Measurements from ENCODE around the gene ELOVL4. TPM values are rescaled to one million over a fixed set of nuclear protein-coding genes. Genes with fewer than 3 reads are reported as not detected.
A peak's percentile ranks its signal among the peaks of the same experiment; 100 is the strongest.

The ELOVL4 gene
- polyA plus RNA-seq, 3 donors from 2014 or later: 0.34 TPM; not detected in 2

- DNase-seq: peak in 2 of 3 donors; percentile 9 to 11
- no peaks in the 10 kb centered on the region for H3K36me3 Mint-ChIP-seq
- H3K27me3 Mint-ChIP-seq (ENCODE audit: low read depth in 3 of 3): peaks cover 8 to 27% (median 8%) of the 10 kb centered on the region in 3 donors
- H3K9me3 Mint-ChIP-seq: peaks cover 0 to 3% (median 0%) of the 10 kb centered on the region in 6 donors
- H3K4me1 Mint-ChIP-seq: peaks cover 10 to 19% of the 10 kb centered on the region in 2 donors
- H3K27ac Mint-ChIP-seq: peak overlapping the region in 1 of 6 donors; percentile 6
- H3K4me3 Mint-ChIP-seq: peak overlapping the region; percentile 78 to 88 (median 84)
Observed at GRCh38 chr6:79946272-79947190, 822 bp downstream of the ELOVL4 start.

- Mint-ChIP-seq H3K27me3 (ENCODE audit: low read depth in 3 of 3) (peaks cover 10 to 20% (median 12%) of the 10 kb centered on the region in 3 donors), H3K9me3 (peaks cover 0 to 3% (median 0%) of the 10 kb centered on the region in 6 donors), H3K4me1 (peaks cover 10 to 19% of the 10 kb centered on the region in 2 donors), H3K27ac (no peak overlapping the region), H3K4me3 (no peak overlapping the region), H3K36me3 (no peaks in the 10 kb centered on the region)
- no peak for DNase-seq
Observed at GRCh38 chr6:79943133-79943532, 4.2 kb downstream of the ELOVL4 start.

- H3K9me3 Mint-ChIP-seq: peaks cover 0 to 2% (median 0%) of the 10 kb centered on the region in 6 donors
- no peaks in the 10 kb centered on the region for H3K36me3 Mint-ChIP-seq
- H3K4me3 Mint-ChIP-seq: no peak overlapping the region
- peaks cover 10 to 16% (median 13%) of the 10 kb centered on the region in 3 donors for H3K27me3 Mint-ChIP-seq (ENCODE audit: low read depth in 3 of 3)
- H3K4me1 Mint-ChIP-seq: peaks cover 5 to 11% of the 10 kb centered on the region in 2 donors
- no peak for DNase-seq
- H3K27ac Mint-ChIP-seq: no peak overlapping the region
Observed at GRCh38 chr6:79941489-79942151, 5.7 kb downstream of the ELOVL4 start.

GRCh38 chr6:79928478-79928998, 18.8 kb downstream of the ELOVL4 start:
- H3K9me3 Mint-ChIP-seq: peaks cover 0 to 1% (median 0%) of the 10 kb centered on the region in 6 donors
- no peak overlapping the region for H3K27ac Mint-ChIP-seq
- H3K36me3 Mint-ChIP-seq: no peaks in the 10 kb centered on the region
- no peak overlapping the region for H3K4me3 Mint-ChIP-seq
- peaks cover 3 to 9% (median 4%) of the 10 kb centered on the region in 3 donors for H3K27me3 Mint-ChIP-seq (ENCODE audit: low read depth in 3 of 3)
- DNase-seq: no peak
- H3K4me1 Mint-ChIP-seq: no peaks in the 10 kb centered on the region

GRCh38 chr6:79927758-79928157, 19.6 kb downstream of the ELOVL4 start:
- Mint-ChIP-seq H3K36me3 (no peaks in the 10 kb centered on the region), H3K4me3 (no peak overlapping the region), H3K27me3 (ENCODE audit: low read depth in 3 of 3) (peaks cover 3 to 9% (median 4%) of the 10 kb centered on the region in 3 donors), H3K27ac (no peak overlapping the region), H3K4me1 (no peaks in the 10 kb centered on the region), H3K9me3 (no peaks in the 10 kb centered on the region)
- no peak for DNase-seq

GRCh38 chr6:79923270-79923669, 24.1 kb downstream of the ELOVL4 start:
- Mint-ChIP-seq H3K27ac (no peak overlapping the region), H3K4me1 (no peaks in the 10 kb centered on the region), H3K36me3 (no peaks in the 10 kb centered on the region), H3K27me3 (ENCODE audit: low read depth in 3 of 3) (peaks cover 2 to 11% (median 5%) of the 10 kb centered on the region in 3 donors), H3K9me3 (no peaks in the 10 kb centered on the region), H3K4me3 (no peak overlapping the region)
- no peak for DNase-seq

- Mint-ChIP-seq H3K4me3 (no peak overlapping the region), H3K4me1 (no peaks in the 10 kb centered on the region), H3K36me3 (no peaks in the 10 kb centered on the region), H3K27me3 (ENCODE audit: low read depth in 3 of 3) (peaks cover 2 to 11% (median 5%) of the 10 kb centered on the region in 3 donors), H3K27ac (no peak overlapping the region), H3K9me3 (no peaks in the 10 kb centered on the region)
- DNase-seq: no peak
Observed at GRCh38 chr6:79922018-79922417, 25.3 kb downstream of the ELOVL4 start.

- H3K36me3 Mint-ChIP-seq: peaks cover 0 to 3% (median 0%) of the 10 kb centered on the region in 3 donors
- peaks cover 8% of the 10 kb centered on the region in 2 donors for H3K4me1 Mint-ChIP-seq
- H3K27ac Mint-ChIP-seq: no peak overlapping the region
- peak in 1 of 3 donors; percentile 15 for DNase-seq
- peaks cover 0 to 13% (median 0%) of the 10 kb centered on the region in 3 donors for H3K27me3 Mint-ChIP-seq (ENCODE audit: low read depth in 3 of 3)
- no peak overlapping the region for H3K4me3 Mint-ChIP-seq
- H3K9me3 Mint-ChIP-seq: no peaks in the 10 kb centered on the region
Observed at GRCh38 chr6:79913369-79913768, 34.0 kb downstream of the ELOVL4 start.

GRCh38 chr6:79911992-79912391, 35.4 kb downstream of the ELOVL4 start:
- Mint-ChIP-seq H3K4me3 (no peak overlapping the region), H3K27me3 (ENCODE audit: low read depth in 3 of 3) (peaks cover 0 to 13% (median under 1%) of the 10 kb centered on the region in 3 donors), H3K27ac (no peak overlapping the region), H3K36me3 (peaks cover 0 to 3% (median 0%) of the 10 kb centered on the region in 3 donors), H3K9me3 (no peaks in the 10 kb centered on the region), H3K4me1 (peaks cover 8% of the 10 kb centered on the region in 2 donors)
- DNase-seq: no peak

- Mint-ChIP-seq H3K27me3 (ENCODE audit: low read depth in 3 of 3) (peaks cover 0 to 16% (median 2%) of the 10 kb centered on the region in 3 donors), H3K4me3 (no peak overlapping the region), H3K9me3 (no peaks in the 10 kb centered on the region), H3K36me3 (no peaks in the 10 kb centered on the region), H3K27ac (no peak overlapping the region), H3K4me1 (peaks cover 8% of the 10 kb centered on the region in 2 donors)
- DNase-seq: no peak
Observed at GRCh38 chr6:79909517-79909916, 37.8 kb downstream of the ELOVL4 start.

- no peaks in the 10 kb centered on the region for H3K36me3 Mint-ChIP-seq
- H3K9me3 Mint-ChIP-seq: no peaks in the 10 kb centered on the region
- H3K4me3 Mint-ChIP-seq: no peak overlapping the region
- no peaks in the 10 kb centered on the region for H3K4me1 Mint-ChIP-seq
- no peak for DNase-seq
- H3K27ac Mint-ChIP-seq: no peak overlapping the region
- H3K27me3 Mint-ChIP-seq (ENCODE audit: low read depth in 3 of 3): peaks cover 0 to 12% (median 2%) of the 10 kb centered on the region in 3 donors
Observed at GRCh38 chr6:79902046-79902445, 45.3 kb downstream of the ELOVL4 start.

GRCh38 chr6:79898076-79898475, 49.3 kb downstream of the ELOVL4 start:
- Mint-ChIP-seq H3K4me1 (no peaks in the 10 kb centered on the region), H3K27me3 (ENCODE audit: low read depth in 3 of 3) (peaks cover 0 to 8% (median 2%) of the 10 kb centered on the region in 3 donors), H3K27ac (no peak overlapping the region), H3K36me3 (no peaks in the 10 kb centered on the region), H3K9me3 (peaks cover 0 to 1% (median 0%) of the 10 kb centered on the region in 6 donors), H3K4me3 (no peak overlapping the region)
- DNase-seq: no peak

- H3K4me3 Mint-ChIP-seq: no peak overlapping the region
- no peak for DNase-seq
Observed at GRCh38 chr6:79896075-79896449, 51.3 kb downstream of the ELOVL4 start.

More at GRCh38 chr6:79896075-79896449, 51.3 kb downstream of the ELOVL4 start:
- H3K4me1 Mint-ChIP-seq: no peaks in the 10 kb centered on the region
- H3K27ac Mint-ChIP-seq: no peak overlapping the region
- no peaks in the 10 kb centered on the region for H3K36me3 Mint-ChIP-seq
- H3K27me3 Mint-ChIP-seq (ENCODE audit: low read depth in 3 of 3): peaks cover 0 to 7% (median 4%) of the 10 kb centered on the region in 3 donors
- H3K9me3 Mint-ChIP-seq: peaks cover 0 to 7% (median 3%) of the 10 kb centered on the region in 6 donors

Measured in immature natural killer cell (primary cell).